Uterus (tissue), 2 donors: ENCODE measurements around the gene DNAH6.

Experiments used
- POLR2A ChIP-seq, 2 donors: fragments of 450-650 bp; IDR thresholded peaks; one replicate each; pipeline ENCODE4 v1.6.1; 2016; ENCODE audit warnings: antibody characterized with exemption in 2 of 2, mild to moderate bottlenecking in 1 of 2, moderate library complexity in 1 of 2
- TF ChIP-seq, protein P1 (sequence below), 4 experiments: fragments of 200-600 bp in 2 of 4; fragments of 450-650 bp in 2 of 4; sonication (generic) in 2 of 4; IDR thresholded peaks; one replicate each; pipeline ENCODE4 v1.5.1; 2016 to 2019; ENCODE audit warnings: antibody characterized with exemption in 4 of 4, mild to moderate bottlenecking in 2 of 4, moderate library complexity in 1 of 4

DNA sequence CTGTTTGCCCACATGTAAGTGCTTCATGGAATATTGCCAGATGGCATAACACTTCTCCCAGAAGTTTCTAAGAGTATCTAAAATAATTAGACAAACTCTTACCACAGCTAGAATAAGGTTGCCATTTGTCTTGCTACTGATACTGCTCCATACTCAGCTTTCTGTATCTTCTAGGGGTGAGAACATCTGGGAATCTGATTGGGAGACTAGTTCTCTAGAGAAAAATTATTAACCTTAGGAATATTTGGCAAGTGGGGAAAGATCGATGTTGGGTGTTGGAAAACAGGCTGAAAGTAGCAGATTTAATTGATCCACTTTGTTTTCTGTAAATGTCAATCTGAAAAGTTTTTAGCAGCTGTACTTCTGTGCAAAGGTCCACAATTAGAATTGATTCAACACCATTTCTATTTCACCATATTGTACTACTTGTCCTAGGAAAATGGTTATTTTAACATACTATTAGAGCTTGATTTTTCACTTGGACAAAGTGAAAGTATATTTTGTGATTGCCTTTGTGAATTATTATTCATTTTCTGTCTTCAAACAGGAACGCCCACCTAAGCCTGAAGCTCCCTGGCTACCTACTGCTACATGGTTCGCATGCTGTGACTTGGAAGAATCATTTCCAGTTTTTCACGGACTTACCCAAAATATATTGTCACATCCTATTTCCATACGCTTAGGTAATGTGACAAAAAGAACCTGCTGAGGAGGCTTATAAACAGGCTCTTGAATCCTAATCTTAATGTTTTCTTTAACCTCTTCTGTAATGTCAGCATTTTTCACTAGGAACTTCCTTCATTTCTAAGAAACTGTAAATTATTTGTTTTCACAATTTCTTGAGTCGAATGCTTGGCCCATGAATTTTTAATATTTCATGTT is 216.8 kb downstream of the DNAH6 start:
- TF ChIP-seq, protein P1, sequence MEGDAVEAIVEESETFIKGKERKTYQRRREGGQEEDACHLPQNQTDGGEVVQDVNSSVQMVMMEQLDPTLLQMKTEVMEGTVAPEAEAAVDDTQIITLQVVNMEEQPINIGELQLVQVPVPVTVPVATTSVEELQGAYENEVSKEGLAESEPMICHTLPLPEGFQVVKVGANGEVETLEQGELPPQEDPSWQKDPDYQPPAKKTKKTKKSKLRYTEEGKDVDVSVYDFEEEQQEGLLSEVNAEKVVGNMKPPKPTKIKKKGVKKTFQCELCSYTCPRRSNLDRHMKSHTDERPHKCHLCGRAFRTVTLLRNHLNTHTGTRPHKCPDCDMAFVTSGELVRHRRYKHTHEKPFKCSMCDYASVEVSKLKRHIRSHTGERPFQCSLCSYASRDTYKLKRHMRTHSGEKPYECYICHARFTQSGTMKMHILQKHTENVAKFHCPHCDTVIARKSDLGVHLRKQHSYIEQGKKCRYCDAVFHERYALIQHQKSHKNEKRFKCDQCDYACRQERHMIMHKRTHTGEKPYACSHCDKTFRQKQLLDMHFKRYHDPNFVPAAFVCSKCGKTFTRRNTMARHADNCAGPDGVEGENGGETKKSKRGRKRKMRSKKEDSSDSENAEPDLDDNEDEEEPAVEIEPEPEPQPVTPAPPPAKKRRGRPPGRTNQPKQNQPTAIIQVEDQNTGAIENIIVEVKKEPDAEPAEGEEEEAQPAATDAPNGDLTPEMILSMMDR (IDR thresholded peaks at IDR 0.05), result no peak
- TF ChIP-seq POLR2A (IDR thresholded peaks at IDR 0.05), result no peak
